Fibroblast of the aortic adventitia (primary cell): Measurements from ENCODE around the gene TMEM266. TPM values are rescaled to one million over a fixed set of nuclear protein-coding genes. Genes with fewer than 3 reads are reported as not detected.

Source experiments
- DNase-seq: peaks from one replicate; pipeline ENCODE4 v3.0.0-alpha.2; 2010; ENCODE audit warnings: low read depth
- H3K4me3 ChIP-seq: 2 replicates; pipeline ENCODE4 v1.5.1; 2011; ENCODE audit warnings: low read depth, mild to moderate bottlenecking, control low read depth, low read length, moderate library complexity
- CTCF ChIP-seq: IDR thresholded peaks from 2 replicates; pipeline ENCODE4 v1.5.1; 2011; ENCODE audit warnings: mild to moderate bottlenecking, low read length, control low read depth, inconsistent platforms; ENCODE audit not compliant: insufficient read depth
- total RNA-seq: library from RNA; depleted of rRNA; stranded (reverse); fragments of >200 nt; gene quantifications from 2 replicates; pipeline ENCODE4 v1.2.3, GENCODE V29; 2012; ENCODE audit warnings: low replicate concordance

The TMEM266 gene
- total RNA-seq, 1 donor: 0.09 TPM

- H3K4me3 ChIP-seq: no peak overlapping the region
- no peak for DNase-seq
- no peak for TF ChIP-seq CTCF
These were observed 144.5 kb downstream of the TMEM266 start for GRCh38 chr15:76204109-76204845.

DNA sequence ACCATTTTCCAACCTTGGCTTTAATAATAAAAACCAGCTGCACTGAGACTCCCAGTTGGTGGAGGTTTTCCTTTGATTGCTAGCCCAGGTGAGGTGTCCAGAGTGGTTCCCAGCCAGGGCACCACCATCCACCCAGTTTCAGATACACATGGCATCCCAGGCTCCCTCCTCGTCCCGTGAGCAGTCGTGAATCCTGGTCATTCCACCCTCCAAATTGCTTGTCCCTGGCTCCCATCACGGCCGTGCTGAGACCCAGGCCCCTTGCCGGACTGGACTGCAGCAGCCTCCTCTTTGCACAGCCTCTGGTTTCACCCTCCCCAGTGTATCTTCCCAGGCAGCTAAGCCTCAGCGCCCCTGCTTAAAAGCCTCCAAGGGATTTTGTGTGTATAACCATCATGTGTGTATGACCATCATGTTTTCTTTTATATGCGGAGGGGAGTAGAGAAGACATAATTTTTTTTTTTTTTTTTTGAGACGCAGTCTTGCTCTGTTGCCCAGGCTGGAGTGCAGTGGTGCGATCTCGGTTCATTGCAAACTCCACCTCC, 145.2 kb downstream of the TMEM266 start:
- TF ChIP-seq CTCF: no peak
- no peak for DNase-seq
- no peak overlapping the region for H3K4me3 ChIP-seq

DNA sequence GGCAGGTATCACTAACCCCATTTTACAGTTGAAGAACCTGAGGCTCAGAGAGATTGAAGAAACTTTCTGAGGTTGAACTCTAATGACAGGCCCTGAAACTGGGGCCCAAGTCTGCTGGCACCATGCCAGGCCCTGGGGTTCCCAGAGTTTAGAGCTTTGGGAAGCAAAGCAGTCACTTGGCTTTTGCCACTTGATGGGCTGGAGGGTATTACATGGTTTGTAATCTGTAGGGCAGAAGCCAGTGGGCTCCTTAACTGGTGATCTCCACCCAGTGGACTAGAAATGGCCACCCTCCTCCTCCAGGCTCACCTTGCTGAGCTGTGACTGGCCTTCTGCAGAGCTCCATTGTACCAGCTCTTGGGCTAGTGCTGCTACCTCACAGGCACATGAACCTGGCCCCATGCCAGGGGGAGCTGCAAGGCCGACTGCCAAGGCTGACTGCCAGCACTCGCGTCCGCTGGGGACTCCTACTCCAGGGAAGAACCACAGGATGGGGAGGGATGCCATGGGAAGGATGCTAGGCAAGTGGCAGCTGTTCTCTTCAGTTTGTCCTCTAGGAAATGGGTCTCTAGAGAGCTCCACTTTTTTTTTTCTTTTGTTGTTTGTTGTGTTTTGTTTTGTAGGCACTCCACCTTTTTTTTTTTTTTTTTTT, 146.7 kb downstream of the TMEM266 start:
- DNase-seq: peak; percentile 57
- no peak overlapping the region for H3K4me3 ChIP-seq
- no peak for TF ChIP-seq CTCF

- no peak for TF ChIP-seq CTCF
- no peak overlapping the region for H3K4me3 ChIP-seq
- DNase-seq: no peak
These were observed 148.4 kb downstream of the TMEM266 start for GRCh38 chr15:76208084-76208785.

- no peak for DNase-seq
- no peak for TF ChIP-seq CTCF
These were observed 149.1 kb downstream of the TMEM266 start for GRCh38 chr15:76208786-76209424.

GRCh38 chr15:76209523-76209922, 149.7 kb downstream of the TMEM266 start:
- no peak overlapping the region for H3K4me3 ChIP-seq
- DNase-seq: no peak
- no peak for TF ChIP-seq CTCF

More at GRCh38 chr15:76208786-76209424, 149.1 kb downstream of the TMEM266 start:
- H3K4me3 ChIP-seq: no peak overlapping the region
